Thymus (tissue), 11 donors: ENCODE measurements around the gene PAIP2. TPM values are rescaled to one million over a fixed set of nuclear protein-coding genes. Genes with fewer than 3 reads are reported as not detected.
"Not testable (repeated sequence)": the region's sequence is repeated elsewhere in the genome, so short reads cannot be mapped to it uniquely, and the experiment has no call there.

Experiments used
- DNase-seq, 9 donors: peaks; one replicate each; pipeline ENCODE4 v3.0.0-alpha.2; 2013; ENCODE audit warnings: low spot score in 9 of 9, low read depth in 6 of 9, missing footprints in 1 of 9
- H3K27ac ChIP-seq, 2 donors: one replicate each; pipeline ENCODE4 v1.5.1; 2013; ENCODE audit warnings: control low read depth in 1 of 2, low read depth in 1 of 2, low read length in 1 of 2, mild to moderate bottlenecking in 1 of 2, moderate library complexity in 1 of 2
- H3K27me3 ChIP-seq, 2 donors: one replicate each; pipeline ENCODE4 v1.5.1; 2013; ENCODE audit warnings: low read length in 1 of 2; ENCODE audit not compliant: control insufficient read depth in 2 of 2, insufficient read depth in 1 of 2
- H3K36me3 ChIP-seq, 2 donors: one replicate each; pipeline ENCODE4 v1.5.1; 2013; ENCODE audit warnings: low read length in 1 of 2, mild to moderate bottlenecking in 1 of 2, moderate library complexity in 1 of 2; ENCODE audit not compliant: control insufficient read depth in 2 of 2, insufficient read depth in 2 of 2
- H3K4me1 ChIP-seq, 2 donors: one replicate each; pipeline ENCODE4 v1.5.1; 2013; ENCODE audit warnings: low read length in 2 of 2; ENCODE audit not compliant: control insufficient read depth in 2 of 2, insufficient read depth in 2 of 2
- H3K4me3 ChIP-seq, 2 donors: one replicate each; pipeline ENCODE4 v1.5.1; 2013; ENCODE audit warnings: low read length in 2 of 2, control low read depth in 1 of 2, mild to moderate bottlenecking in 1 of 2
- H3K9me3 ChIP-seq, 2 donors: one replicate each; pipeline ENCODE4 v1.5.1; 2013; ENCODE audit warnings: low read length in 1 of 2, mild to moderate bottlenecking in 1 of 2; ENCODE audit not compliant: control insufficient read depth in 2 of 2, insufficient read depth in 1 of 2
- WGBS: extraction: QIAGEN DNeasy Blood & Tissue Kit; methylation state at CpG from one replicate; pipeline ENCODE4 v1.1.7; 2013; 5-methylcytosine and 5-hydroxymethylcytosine counted together
- polyA plus RNA-seq: library from polyadenylated mRNA; stranded (reverse); fragments of 200-250 nt; gene quantifications from one replicate; pipeline ENCODE4 v1.2.3, GENCODE V29; 2013
- total RNA-seq: library from RNA; stranded (reverse); fragments of 120-200 nt; gene quantifications from one replicate; pipeline ENCODE4 v1.2.4, GENCODE V29; 2013
- donor health status: healthy.

Gene PAIP2
- total and polyA plus RNA-seq, 2 donors: 108 to 155 TPM

DNA sequence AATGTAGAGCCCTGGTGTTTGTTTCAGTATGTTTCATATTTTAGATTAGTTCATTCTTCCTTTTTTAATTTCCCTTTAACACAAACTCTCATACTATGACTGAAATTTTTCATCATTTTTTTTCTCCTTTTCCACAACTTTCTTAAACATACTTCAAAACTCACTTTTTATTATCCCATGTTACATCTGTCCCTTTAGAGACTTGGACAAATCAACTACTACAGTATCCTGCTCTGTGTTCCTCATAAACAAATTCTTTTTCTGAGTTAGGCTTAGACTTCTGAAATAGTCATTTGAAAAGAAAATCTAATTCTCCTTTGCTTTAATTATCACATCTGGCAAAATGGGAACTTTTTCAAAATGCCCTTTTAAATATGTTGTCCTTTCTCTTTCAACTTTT, 32.9 kb upstream of the PAIP2 start:
- Histone ChIP-seq H3K27me3 (no peaks in the 10 kb centered on the region), H3K4me3 (no peak overlapping the region), H3K27ac (no peak overlapping the region), H3K9me3 (no peaks in the 10 kb centered on the region), H3K36me3 (peaks cover 3 to 12% of the 10 kb centered on the region in 2 donors), H3K4me1 (no peaks in the 10 kb centered on the region)
- no peak for DNase-seq

DNA sequence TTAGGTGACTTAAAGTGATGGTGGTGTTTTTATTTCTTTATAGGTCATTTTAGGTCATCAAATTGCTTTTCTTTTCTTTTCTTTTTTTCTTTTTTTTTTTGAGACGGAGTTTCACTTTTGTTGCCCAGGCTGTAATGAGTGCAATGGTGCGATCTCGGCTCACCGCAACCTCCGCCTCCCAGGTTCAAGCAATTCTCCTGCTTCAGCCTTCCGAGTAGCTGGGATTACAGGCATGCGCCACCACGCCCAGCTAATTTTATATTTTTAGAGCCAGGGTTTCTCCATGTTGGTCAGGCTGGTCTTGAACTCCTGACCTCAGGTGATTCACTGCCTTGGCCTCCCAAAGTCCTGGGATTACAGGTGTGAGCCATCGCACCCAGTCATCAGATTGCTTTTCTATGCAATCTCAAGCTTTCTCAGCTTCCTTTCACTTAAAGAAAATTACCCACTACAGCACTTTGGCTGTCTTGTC, 30.9 kb upstream of the PAIP2 start:
- not testable (repeated sequence) for H3K4me3 ChIP-seq, H3K27me3 ChIP-seq, DNase-seq, H3K27ac ChIP-seq, H3K9me3 ChIP-seq, H3K4me1 ChIP-seq
- 94% methylated on average over 9 of the region's 9 CpGs for WGBS
- H3K36me3 ChIP-seq: peaks cover 3 to 19% of the 10 kb centered on the region in 2 donors

DNA sequence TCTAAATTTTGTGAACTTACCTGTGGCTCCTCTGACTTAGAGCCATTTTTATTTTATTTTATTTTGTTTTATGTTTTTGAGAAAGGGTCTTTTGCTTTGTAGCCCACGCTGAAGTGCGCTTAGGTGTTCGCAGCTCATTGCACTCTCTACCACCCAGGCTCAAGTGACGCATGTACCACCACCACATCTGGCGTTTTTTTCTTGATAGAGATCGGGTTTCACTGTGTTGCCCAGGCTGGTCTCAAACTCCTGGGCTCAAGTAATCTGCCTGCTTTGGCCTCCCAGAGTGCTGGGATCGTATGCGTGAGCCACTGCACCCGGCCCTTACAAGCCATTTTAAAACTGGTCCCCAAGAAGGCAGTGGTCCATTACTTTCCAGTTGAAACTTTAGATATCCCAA, 29.6 kb upstream of the PAIP2 start:
- WGBS: 97% methylated on average over 9 of the region's 9 CpGs
- H3K36me3 ChIP-seq: peaks cover 13 to 32% of the 10 kb centered on the region in 2 donors

DNA sequence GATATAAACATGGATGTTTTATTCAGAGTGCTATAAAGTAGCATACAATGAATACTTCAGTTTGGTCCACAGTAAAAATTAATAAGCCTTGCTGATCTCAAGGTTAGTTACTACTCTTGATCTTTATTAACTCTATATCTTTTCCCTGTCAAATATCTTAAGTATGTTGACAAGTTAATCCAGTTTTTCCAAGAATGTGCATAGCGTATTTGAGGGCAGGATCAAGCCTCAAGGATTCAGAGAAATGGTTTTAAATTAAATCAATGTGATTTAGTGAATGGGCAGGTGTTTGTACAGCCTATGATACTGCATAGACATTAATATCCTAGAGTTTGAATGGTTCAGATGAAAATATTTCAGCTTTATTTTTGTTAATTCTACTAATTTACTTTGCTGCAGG, 27.4 kb upstream of the PAIP2 start:
- 95% methylated on average over 1 of the region's 1 CpG for WGBS
- H3K4me1 ChIP-seq: no peaks in the 10 kb centered on the region

More for the DNA sequence above, 29.6 kb upstream of the PAIP2 start:
- Histone ChIP-seq H3K27me3 (no peaks in the 10 kb centered on the region), H3K27ac (no peak overlapping the region), H3K9me3 (peaks cover 0 to 3% of the 10 kb centered on the region in 2 donors), H3K4me3 (no peak overlapping the region), H3K4me1 (no peaks in the 10 kb centered on the region)
- DNase-seq: no peak

DNA sequence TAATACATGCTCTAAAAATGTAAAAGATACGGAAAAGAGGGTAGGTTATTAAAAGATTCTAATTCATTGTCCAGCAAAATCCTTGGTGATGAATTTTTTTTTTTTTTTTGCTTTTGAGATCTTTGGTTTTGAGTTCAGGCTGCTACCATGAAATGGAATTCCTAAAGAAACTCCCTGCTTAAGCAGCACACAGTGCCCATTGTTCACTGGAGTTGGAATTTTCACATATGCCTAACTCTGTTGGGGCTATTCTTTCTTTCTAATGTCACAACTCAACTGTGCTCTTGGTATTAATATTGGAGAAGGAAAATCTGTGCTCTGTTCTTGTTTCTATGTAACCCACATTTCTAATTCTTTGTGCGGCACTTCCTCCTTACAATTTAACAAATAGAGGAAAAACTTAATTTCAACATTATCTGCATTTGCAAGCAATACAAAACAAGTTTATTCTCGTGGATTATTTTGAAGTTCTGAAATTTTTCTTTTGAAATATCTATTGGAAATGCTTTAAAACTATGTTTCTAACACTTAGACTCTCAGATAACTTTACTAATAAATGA, 26.5 kb upstream of the PAIP2 start:
- 97% methylated on average over 3 of the region's 3 CpGs for WGBS
- Histone ChIP-seq H3K27ac (no peak overlapping the region), H3K9me3 (peaks cover 0 to 3% of the 10 kb centered on the region in 2 donors), H3K27me3 (no peaks in the 10 kb centered on the region), H3K4me1 (no peaks in the 10 kb centered on the region), H3K36me3 (peaks cover 32 to 54% of the 10 kb centered on the region in 2 donors), H3K4me3 (no peak overlapping the region)
- no peak for DNase-seq

More for the DNA sequence above, 27.4 kb upstream of the PAIP2 start:
- Histone ChIP-seq H3K27ac (no peak overlapping the region), H3K9me3 (peaks cover 0 to 3% of the 10 kb centered on the region in 2 donors), H3K4me3 (no peak overlapping the region), H3K27me3 (no peaks in the 10 kb centered on the region), H3K36me3 (peaks cover 26 to 46% of the 10 kb centered on the region in 2 donors)
- DNase-seq: no peak

DNA sequence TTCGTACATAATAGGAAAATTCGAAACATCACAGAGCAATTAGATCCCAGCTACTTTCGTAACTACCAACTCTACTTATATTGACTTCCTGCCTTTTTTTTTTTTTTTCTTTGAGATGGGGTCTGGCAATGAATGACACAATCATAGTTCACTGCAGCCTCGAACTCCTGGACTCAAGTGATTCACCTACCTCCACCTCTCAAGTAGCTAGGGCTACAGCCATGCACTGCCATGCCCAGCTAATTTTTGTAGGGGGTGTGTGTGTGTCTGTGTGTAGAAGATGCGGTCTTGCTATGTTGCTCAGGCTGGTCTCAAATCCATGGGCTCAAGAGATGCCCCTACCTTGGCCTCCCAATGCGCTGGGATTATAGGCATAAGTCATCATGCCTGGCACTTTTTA, 5.8 kb upstream of the PAIP2 start:
- Histone ChIP-seq H3K36me3 (peaks cover 6 to 33% of the 10 kb centered on the region in 2 donors), H3K27ac (no peak overlapping the region), H3K4me1 (peaks cover 0 to 2% of the 10 kb centered on the region in 2 donors), H3K9me3 (no peaks in the 10 kb centered on the region), H3K4me3 (no peak overlapping the region), H3K27me3 (no peaks in the 10 kb centered on the region)
- DNase-seq: no peak
- 90% methylated on average over 6 of the region's 6 CpGs for WGBS

DNA sequence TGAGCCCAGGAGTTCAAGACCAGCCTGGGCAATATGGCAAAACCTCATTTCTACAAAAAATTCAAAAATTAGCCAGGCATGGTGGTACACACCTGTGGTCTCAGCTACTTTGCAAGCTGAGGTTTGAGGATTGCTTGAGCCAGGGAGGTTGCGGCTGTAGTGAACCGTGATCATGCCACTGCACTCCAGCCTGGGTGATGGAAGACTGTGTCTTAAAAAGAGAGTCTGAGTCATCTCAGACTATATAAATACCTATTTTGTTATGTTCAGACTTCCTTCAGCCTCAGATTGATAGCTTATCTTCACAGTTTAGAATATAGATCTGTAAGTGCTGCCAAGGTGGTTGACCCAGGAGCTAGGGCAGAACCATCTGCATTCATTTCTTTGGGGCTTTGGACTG, 1.6 kb upstream of the PAIP2 start:
- Histone ChIP-seq H3K27me3 (no peaks in the 10 kb centered on the region), H3K4me3 (no peak overlapping the region), H3K4me1 (peaks cover 8 to 19% of the 10 kb centered on the region in 2 donors), H3K9me3 (no peaks in the 10 kb centered on the region), H3K27ac (no peak overlapping the region), H3K36me3 (peaks cover 0 to 9% of the 10 kb centered on the region in 2 donors)
- DNase-seq: no peak
- 93% methylated on average over 2 of the region's 2 CpGs for WGBS

DNA sequence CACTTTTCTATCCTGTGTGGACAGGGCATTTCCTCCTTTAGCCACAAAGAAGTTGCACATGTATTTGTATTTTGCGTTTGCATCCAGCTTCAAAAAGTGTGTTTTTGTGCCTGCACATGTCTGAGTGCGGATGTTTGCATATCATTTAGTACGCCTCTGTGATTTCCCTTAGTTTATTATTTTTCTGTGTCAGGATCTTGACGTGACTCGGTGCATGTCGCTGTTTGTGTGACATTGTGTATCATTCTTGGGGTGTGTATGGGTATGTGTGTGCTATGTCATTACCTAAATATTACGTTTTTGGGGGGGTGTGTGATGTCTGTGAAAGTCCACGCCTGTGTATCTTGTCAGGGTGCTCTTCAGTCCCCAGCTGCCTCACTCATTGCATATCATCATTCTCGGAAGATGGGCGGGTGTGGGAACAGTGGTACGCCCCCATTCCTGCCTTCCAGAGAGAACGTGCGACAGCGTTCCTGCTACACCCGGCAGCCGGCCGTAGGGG, 416 bp upstream of the PAIP2 start:
- H3K36me3 ChIP-seq: peaks cover 0 to 13% of the 10 kb centered on the region in 2 donors

DNA sequence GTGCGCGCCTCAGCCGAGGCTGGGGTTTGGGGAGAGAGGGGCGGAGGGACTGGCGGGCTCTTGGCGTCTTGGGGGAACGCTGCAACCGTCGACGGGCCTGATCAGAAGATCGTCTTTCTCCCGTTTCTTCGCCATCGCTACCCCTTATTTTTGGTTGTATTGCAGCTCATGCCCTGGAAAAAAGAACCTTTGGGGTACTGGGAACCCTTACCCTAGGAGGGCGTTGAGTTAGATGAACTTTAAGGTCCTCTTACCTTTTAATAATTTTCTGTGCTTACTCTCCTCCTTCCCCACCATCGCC, 719 bp downstream of the PAIP2 start:
- Histone ChIP-seq H3K36me3 (peaks cover 7 to 14% of the 10 kb centered on the region in 2 donors), H3K4me1 (peaks cover 8 to 19% of the 10 kb centered on the region in 2 donors), H3K9me3 (no peaks in the 10 kb centered on the region), H3K27me3 (no peaks in the 10 kb centered on the region), H3K4me3 (peak overlapping the region; percentile 72 to 85), H3K27ac (peak overlapping the region; percentile 96 to 99)
- under 1% methylated on average over 16 of the region's 16 CpGs for WGBS
- DNase-seq: no peak

More for the DNA sequence above, 416 bp upstream of the PAIP2 start:
- peak in 1 of 9 donors; percentile 6 for DNase-seq
- H3K9me3 ChIP-seq: no peaks in the 10 kb centered on the region
- H3K4me1 ChIP-seq: peaks cover 8 to 19% of the 10 kb centered on the region in 2 donors
- peak overlapping the region; percentile 72 to 85 for H3K4me3 ChIP-seq
- no peaks in the 10 kb centered on the region for H3K27me3 ChIP-seq
- 6% methylated on average over 17 of the region's 17 CpGs for WGBS
- no peak overlapping the region for H3K27ac ChIP-seq
